Measurements from ENCODE around the gene NFRKB. TPM values are rescaled to one million over a fixed set of nuclear protein-coding genes. Genes with fewer than 3 reads are reported as not detected.

The NFRKB gene
- total and polyA plus RNA-seq, 2 of the 8 experiments (the other 6 are each of a cell fraction or from before 2014, with no cell fraction given): 17.0 to 31.0 TPM

GRCh38 chr11:129917231-129917630, 21.9 kb upstream of the NFRKB start:
- no peak overlapping the region for H2BK120ac ChIP-seq (replicated peaks; ENCODE audit: low read depth, low read length)
- no peaks in the 10 kb centered on the region for H3K27me3 ChIP-seq (replicated peaks in 1 of 4; ENCODE audit: control insufficient read depth in 3 of 4, extremely low read depth in 1 of 4, insufficient read depth in 3 of 4, low read length in 3 of 4)
- H2AK5ac ChIP-seq (ENCODE audit: low read depth, low read length): no peak overlapping the region
- TF ChIP-seq ATF2 (IDR thresholded peaks at IDR 0.05; ENCODE audit: low read length): no peak
- no peak for TF ChIP-seq SUZ12 (IDR thresholded peaks at IDR 0.05; ENCODE audit: low read length)
- no peak for TF ChIP-seq KDM1A (IDR thresholded peaks at IDR 0.05; ENCODE audit: borderline replicate concordance, low read length)
- no peak overlapping the region for H2AFZ ChIP-seq (ENCODE audit: low read length)
- H4K20me1 ChIP-seq (replicated peaks in 1 of 2; ENCODE audit: control insufficient read depth in 1 of 2, insufficient read depth in 2 of 2, low read length in 2 of 2): no peaks in the 10 kb centered on the region
- no peak overlapping the region for H4K8ac ChIP-seq (ENCODE audit: extremely low read depth, insufficient read depth, low read length)
- no peak overlapping the region for H3K4me3 ChIP-seq (ENCODE audit: extremely low read depth in 1 of 4, insufficient read depth in 2 of 4, low read depth in 3 of 4, low read length in 4 of 4)
- H4K91ac ChIP-seq (replicated peaks; ENCODE audit: insufficient read length, low read length): no peak overlapping the region
- DNase-seq (ENCODE audit: low read depth in 1 of 2, low spot score in 2 of 2): no peak
- no peak overlapping the region for H3K4ac ChIP-seq (replicated peaks; ENCODE audit: insufficient read length, low read depth, low read length)
- 0 out of 2 replicates have a peak, but pooled peaks cover 3% of the 10 kb centered on the region for H3K23me2 ChIP-seq (ENCODE audit: low read depth, low read length)
- no peaks in the 10 kb centered on the region for H3K4me1 ChIP-seq (replicated peaks in 1 of 4; ENCODE audit: control insufficient read depth in 3 of 4, insufficient read depth in 4 of 4, low read length in 3 of 4)
- H2BK12ac ChIP-seq (ENCODE audit: low read depth, low read length): no peak overlapping the region
- H3K79me1 ChIP-seq (ENCODE audit: low read depth, low read length): no peaks in the 10 kb centered on the region
- H2BK5ac ChIP-seq (ENCODE audit: low read depth, low read length): no peak overlapping the region
- POLR2A ChIA-PET (ENCODE audit: partially characterized antibody): no interaction called here
- no peak for FAIRE-seq
- CTCF ChIA-PET (ENCODE audit: partially characterized antibody): interaction anchor here (0.7 to 2.5 kb wide), 4 partner anchors 10 to 215 kb away, joined by 3 to 7 read pairs (median 5); no protein-coding TSS in a partner anchor
- no peak overlapping the region for H3K4me2 ChIP-seq (ENCODE audit: insufficient read depth in 1 of 2, low read depth in 2 of 2, low read length in 2 of 2)
- no peak overlapping the region for H3K18ac ChIP-seq (ENCODE audit: extremely low read depth, low read length)
- H3K56ac ChIP-seq (replicated peaks; ENCODE audit: insufficient read length, low read depth, low read length): no peak overlapping the region
- no peaks in the 10 kb centered on the region for H3K79me2 ChIP-seq (ENCODE audit: control insufficient read depth in 1 of 2, insufficient read depth in 2 of 2, low read length in 2 of 2)
- H3K14ac ChIP-seq (ENCODE audit: insufficient read length): no peak overlapping the region
- no peak overlapping the region for H2BK15ac ChIP-seq (ENCODE audit: low read length)
- H3K9me3 ChIP-seq (ENCODE audit: insufficient read depth in 2 of 2, low read depth in 1 of 2, low read length in 1 of 2): no peaks in the 10 kb centered on the region
- peaks cover 10 to 30% (median 20%) of the 10 kb centered on the region in 4 experiments; a peak in 6 of 8 replicates for H3K36me3 ChIP-seq (ENCODE audit: control insufficient read depth in 2 of 4, insufficient read depth in 4 of 4, low read length in 3 of 4)
- H4K5ac ChIP-seq (ENCODE audit: insufficient read length, low read depth, low read length): no peak overlapping the region
- WGBS, 2 experiments (ENCODE audit: extremely low coverage in 1 of 2, insufficient coverage in 1 of 2, insufficient read length in 1 of 2, insufficient replicate concordance in 2 of 2, low coverage in 1 of 2, low lambda C conversion rate in 2 of 2, missing lambda C conversion rate in 1 of 2): 96% methylated on average over 2 of the region's 2 CpGs; no CpG with 5 or more reads in 1 of the 2 experiments
- no peak overlapping the region for H3K27ac ChIP-seq (ENCODE audit: low read depth, low read length)
- H3K9ac ChIP-seq (replicated peaks in 1 of 4; ENCODE audit: extremely low read depth in 1 of 4, low read depth in 3 of 4, low read length in 3 of 4): no peak overlapping the region
- H3K23ac ChIP-seq (ENCODE audit: insufficient read length): no peak overlapping the region
- no peak overlapping the region for H2BK20ac ChIP-seq (ENCODE audit: low read length)
